SK-N-MC (cell line): ENCODE data around the gene TSHZ3.

ENCODE experiments used
- EZH2 ChIP-seq: fragments of 200-600 bp; sonication (generic); IDR thresholded peaks from one replicate; pipeline ENCODE4 v1.6.1; 2017; ENCODE audit warnings: antibody characterized with exemption
- POLR2AphosphoS5 ChIP-seq: IDR thresholded peaks from 2 replicates; pipeline ENCODE4 v1.6.1; 2012; ENCODE audit warnings: mild to moderate bottlenecking, low read depth, low read length, borderline replicate concordance

DNA sequence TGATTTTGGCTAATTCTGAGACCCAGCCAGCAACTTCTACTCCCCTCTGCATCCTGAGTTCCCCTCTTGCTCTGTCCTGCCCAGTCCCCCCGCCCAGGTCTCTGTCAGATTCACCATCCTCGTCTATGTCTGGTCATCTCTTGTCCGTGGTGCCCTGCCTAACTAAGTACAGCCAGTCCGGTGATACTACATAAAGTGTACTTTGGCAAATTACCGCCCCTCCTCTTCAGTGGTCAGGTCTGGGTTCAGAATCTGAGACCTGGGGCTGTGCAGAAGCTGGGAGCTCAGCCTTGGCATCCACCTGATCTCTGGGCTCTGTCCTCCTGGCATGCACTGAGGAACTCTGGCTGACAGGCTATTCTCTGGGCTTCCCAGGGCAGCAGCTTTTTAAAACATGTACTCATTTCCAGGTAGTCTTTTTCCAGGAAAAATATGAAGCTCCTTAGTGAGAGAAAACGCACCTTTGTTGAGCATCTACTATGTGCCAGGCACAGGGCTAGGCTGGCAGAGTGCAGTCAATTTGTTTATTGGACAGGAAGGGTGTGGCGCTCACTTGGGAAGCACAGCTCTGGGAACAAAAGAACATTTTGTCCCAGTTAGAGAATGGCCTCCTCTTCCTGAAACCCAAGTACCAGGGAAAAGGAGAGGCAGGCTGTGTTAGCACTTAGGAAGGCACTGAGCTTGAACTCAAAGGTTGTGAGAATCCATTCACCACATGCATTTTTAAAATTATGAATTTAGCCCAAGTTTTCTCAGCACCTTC, 88.9 kb downstream of the TSHZ3 start:
- TF ChIP-seq POLR2AphosphoS5 (no peak), EZH2 (no peak)
